K562 (cell line): ENCODE data around the gene CDC5L. TPM values are rescaled to one million over a fixed set of nuclear protein-coding genes. Genes with fewer than 3 reads are reported as not detected.

Experiments used
- ATAC-seq: fragments of 200-7000 bp; cut with Tn5 transposase; 3 replicates; pipeline ENCODE4 v1.9.1; 2020; ENCODE audit warnings: moderate library complexity
- BruUV-seq: library from RNA; stranded (reverse); fragments of 400-500 nt; replicated peaks from 2 replicates; lab custom pipeline; 2021; lab: Mats Ljungman, UMichigan
- CTCF ChIA-PET: fragments of 300-600 bp; formaldehyde crosslinking; extraction: SDS; loops from one replicate; lab custom pipeline; 2021; ENCODE audit warnings: low intra/inter-chr PET ratio; lab: Yijun Ruan, JAX
- POLR2A ChIA-PET: fragments of 300-600, 350-650 bp; sonication (Branson Sonifier 250); formaldehyde crosslinking; extraction: SDS; loops from one replicate; lab custom pipeline; 2021; ENCODE audit warnings: antibody characterized with exemption, inconsistent platforms; lab: Yijun Ruan, JAX
- DNase-seq, 4 experiments: peaks; one replicate each; pipeline versions ENCODE4 v3.0.0 to v3.0.0-alpha.2; 2011 to 2018; ENCODE audit warnings: low spot score in 3 of 4, mixed read lengths in 3 of 4; ENCODE audit errors: extremely low read depth in 1 of 4
- FAIRE-seq: peaks from 2 replicates; lab custom pipeline; 2011; peaks lifted over from hg19 to GRCh38; lab: Jason Lieb, UNC
- H2AFZ ChIP-seq: 2 replicates; pipeline ENCODE4 v1.6.0; 2011; ENCODE audit warnings: low read depth, low read length, control low read depth, inconsistent platforms
- H3K27ac ChIP-seq: fragments of 200-600 bp; 3 replicates; pipeline ENCODE4 v1.8.0; 2011; ENCODE audit warnings: low read depth, mild to moderate bottlenecking, control low read depth, inconsistent platforms, low read length, moderate library complexity, mixed read lengths; ENCODE audit errors: extremely low read depth
- H3K27me3 ChIP-seq, 2 experiments: fragments of 300-600 bp in 1 of 2; 2 replicates in 1 of 2; 3 replicates in 1 of 2; pipeline versions ENCODE4 v1.6.0 to v1.8.0; 2011; ENCODE audit warnings: inconsistent platforms in 2 of 2, low read length in 2 of 2, mild to moderate bottlenecking in 1 of 2, mixed read lengths in 1 of 2, moderate library complexity in 1 of 2; ENCODE audit not compliant: control insufficient read depth in 2 of 2, insufficient read depth in 2 of 2
- H3K36me3 ChIP-seq: fragments of 300-600 bp; 3 replicates; pipeline ENCODE4 v1.8.0; 2011; ENCODE audit warnings: mild to moderate bottlenecking, low read length, inconsistent platforms; ENCODE audit not compliant: control insufficient read depth, insufficient read depth
- H3K4me1 ChIP-seq, 2 experiments: fragments of 200-600 bp in 1 of 2; replicated peaks in 1 of 2; 2 replicates in 1 of 2; 3 replicates in 1 of 2; pipeline versions ENCODE4 v1.5.1 to v1.8.0; 2011; ENCODE audit warnings: inconsistent platforms in 2 of 2, low read length in 2 of 2, mild to moderate bottlenecking in 1 of 2, mixed read lengths in 1 of 2, moderate library complexity in 1 of 2; ENCODE audit not compliant: control insufficient read depth in 2 of 2, insufficient read depth in 2 of 2
- H3K4me2 ChIP-seq: 2 replicates; pipeline ENCODE4 v1.6.1; 2011; ENCODE audit warnings: low read length, control low read depth, inconsistent platforms, mixed read lengths; ENCODE audit not compliant: insufficient read depth
- H3K4me3 ChIP-seq: fragments of 200-600 bp; sonication (generic), shearing (Covaris generic); 2 replicates; pipeline ENCODE4 v1.5.1; 2016; ENCODE audit warnings: control low read depth, inconsistent platforms
- H3K79me2 ChIP-seq: fragments of 200-600 bp; 3 replicates; pipeline ENCODE4 v1.8.0; 2011; ENCODE audit warnings: low read length, inconsistent platforms; ENCODE audit not compliant: control insufficient read depth, insufficient read depth
- H3K9ac ChIP-seq, 2 experiments: 2 replicates each; pipeline versions ENCODE4 v1.6.0 to v1.6.1; 2011; ENCODE audit warnings: low read depth in 2 of 2, low read length in 2 of 2, control low read depth in 1 of 2, inconsistent platforms in 1 of 2, mild to moderate bottlenecking in 1 of 2, mixed read lengths in 1 of 2; ENCODE audit not compliant: insufficient read depth in 1 of 2
- H3K9me1 ChIP-seq: one replicate; pipeline ENCODE4 v1.6.0; 2011; ENCODE audit warnings: inconsistent platforms, mild to moderate bottlenecking, low read length, moderate library complexity; ENCODE audit not compliant: control insufficient read depth, insufficient read depth
- H3K9me3 ChIP-seq: replicated peaks from 2 replicates; pipeline ENCODE4 v1.5.1; 2011; ENCODE audit warnings: low read depth, low read length, inconsistent platforms; ENCODE audit not compliant: control insufficient read depth, insufficient read depth
- H4K20me1 ChIP-seq: replicated peaks from 2 replicates; pipeline ENCODE4 v1.6.1; 2011; ENCODE audit warnings: low read length, inconsistent platforms, mixed read lengths; ENCODE audit not compliant: control insufficient read depth, insufficient read depth
- C11orf30 ChIP-seq: fragments of 450-650 bp; IDR thresholded peaks from 2 replicates; pipeline ENCODE4 v1.6.1; 2016; ENCODE audit warnings: low read depth, mild to moderate bottlenecking
- CTCF ChIP-seq, 3 experiments: IDR thresholded peaks in 2 of 3; conservative IDR thresholded peaks in 1 of 3; 2 replicates each; pipeline ENCODE4 v1.5.1; 2011 to 2012; ENCODE audit warnings: low read length in 3 of 3, mild to moderate bottlenecking in 3 of 3, control low read depth in 2 of 3, improper control_type of control experiment in 1 of 3, inconsistent platforms in 1 of 3, low read depth in 1 of 3, mixed read lengths in 1 of 3, moderate library complexity in 1 of 3; ENCODE audit not compliant: insufficient read depth in 2 of 3
- EGR1 ChIP-seq: fragments of 450-650 bp; conservative IDR thresholded peaks from 2 replicates; pipeline ENCODE4 v1.6.1; 2017; ENCODE audit warnings: mild to moderate bottlenecking
- HEY1 ChIP-seq: fragments of 250-450 bp; sonication (Bioruptor Pico); IDR thresholded peaks from 2 replicates; pipeline ENCODE4 v1.5.0; 2020; ENCODE audit warnings: mild to moderate bottlenecking, moderate library complexity, borderline replicate concordance
- RBM22 ChIP-seq: fragments of 200-400 bp; formaldehyde crosslinking; IDR thresholded peaks from 2 replicates; pipeline ENCODE4 v1.6.1; 2018; ENCODE audit warnings: low read length, low read depth; ENCODE audit not compliant: poor library complexity, severe bottlenecking
- ZBTB2 ChIP-seq: fragments of 450-650 bp; IDR thresholded peaks from 2 replicates; pipeline ENCODE4 v1.6.1; 2016; ENCODE audit warnings: antibody characterized with exemption
- ZNF316 ChIP-seq: fragments of 450-650 bp; IDR thresholded peaks from 2 replicates; pipeline ENCODE4 v1.6.1; 2016
- ZNF384 ChIP-seq: IDR thresholded peaks from 2 replicates; pipeline ENCODE4 v1.6.1; 2012; ENCODE audit warnings: low read depth, low read length, improper control_type of control experiment
- WGBS: fragments of 100-300 bp; shearing (Covaris generic); methylation state at CpG from one replicate; pipeline ENCODE4 v1.1.6; 2016; ENCODE audit warnings: low coverage, mixed read lengths; ENCODE audit not compliant: insufficient coverage; ENCODE audit errors: missing lambda C conversion rate; 5-methylcytosine and 5-hydroxymethylcytosine counted together
- in situ Hi-C: fragments of 300-500 bp; cut with MboI; formaldehyde crosslinking; loops from 4 replicates; pipeline ENCODE4 v1.15.0; 2018; ENCODE audit warnings: inconsistent platforms, mixed read lengths
- intact Hi-C: fragments of 100-400 bp; cut with micrococcal nuclease; formaldehyde crosslinking; loops from 2 replicates; pipeline ENCODE4 v1.14.2; 2022
- polyA plus RNA-seq, 8 experiments: library from polyadenylated mRNA; depleted of rRNA in 4 of 8; stranded (reverse) in 5 of 8; unstranded in 3 of 8; fragments of >200 nt; fragmentation: Nextera tagmentation in 2 of 8; fragmentation: Illumina TruSeq in 1 of 8; extraction: Ambion mirVana in 2 of 8; extraction: Trizol in 1 of 8; gene quantifications; 2 replicates each; pipeline versions ENCODE4 v1.2.1 to v1.2.3, GENCODE V29; 2011 to 2014; ENCODE audit warnings: inconsistent platforms in 1 of 8, missing spikeins in 1 of 8
- total RNA-seq, 7 experiments: library from RNA; depleted of rRNA in 6 of 7; stranded (reverse); fragments of >200 nt in 6 of 7; fragmentation: Illumina TruSeq in 2 of 7; extraction: Trizol in 2 of 7; gene quantifications; 2 replicates each; pipeline versions ENCODE4 v1.2.1 to v1.2.3, GENCODE V29; 2011 to 2021; ENCODE audit warnings: low replicate concordance in 1 of 7
- TF ChIP-seq, protein P1 (sequence below): sonication (generic); formaldehyde crosslinking; IDR thresholded peaks from 2 replicates; pipeline ENCODE4 v1.8.0; 2022; ENCODE audit warnings: missing genetic modification reagents, mild to moderate bottlenecking, moderate library complexity, borderline replicate concordance
- TF ChIP-seq, protein P2 (sequence below): sonication (generic); formaldehyde crosslinking; IDR thresholded peaks from 2 replicates; pipeline ENCODE4 v1.8.1; 2023; ENCODE audit warnings: mild to moderate bottlenecking, missing genetic modification reagents
- TF ChIP-seq, protein P3 (sequence below), 2 experiments: IDR thresholded peaks; 2 replicates each; pipeline ENCODE4 v1.6.1; 2011; ENCODE audit warnings: borderline replicate concordance in 1 of 2, control low read depth in 1 of 2, low read depth in 1 of 2, low read length in 1 of 2, mild to moderate bottlenecking in 1 of 2, mixed read lengths in 1 of 2, moderate library complexity in 1 of 2; ENCODE audit not compliant: insufficient read depth in 1 of 2, insufficient read length in 1 of 2, poor library complexity in 1 of 2, severe bottlenecking in 1 of 2; ENCODE audit errors: extremely low read depth in 1 of 2

The CDC5L gene
- total and polyA plus RNA-seq, 9 of the 15 experiments (the other 6 are each of a cell fraction or from before 2014, with no cell fraction given) = 22.3 to 44.2 (median 30.8) TPM

DNA sequence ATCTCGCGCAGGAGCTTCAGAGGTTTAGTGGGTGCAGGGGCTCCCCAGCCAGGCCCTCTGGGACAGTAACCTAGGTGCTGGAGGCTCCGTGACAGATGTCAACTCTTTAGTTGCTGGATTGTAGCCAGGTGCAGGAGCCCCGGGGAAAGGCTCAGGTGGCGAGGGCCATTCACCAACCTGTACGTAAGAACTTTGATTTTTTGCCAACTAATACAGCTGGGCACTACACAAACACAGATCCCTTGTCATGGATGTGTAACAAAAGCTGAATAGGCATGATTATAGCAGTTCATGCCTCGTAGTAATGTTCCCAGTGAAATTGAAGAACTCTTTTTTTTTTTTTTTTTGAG is 82.6 kb downstream of the CDC5L start:
- H3K36me3 ChIP-seq = no peaks in the 10 kb centered on the region
- no peaks in the 10 kb centered on the region for H3K9me1 ChIP-seq
- POLR2A ChIA-PET = interaction anchor here (0.6 to 1.4 kb wide), 5 partner anchors 10 to 908 kb away, joined by 3 to 5 read pairs (median 3); partner anchors contain the start of gene SUPT3H
- no peak for DNase-seq
- 48% methylated on average over 7 of the region's 7 CpGs for WGBS
- H3K9me3 ChIP-seq = no peaks in the 10 kb centered on the region
- TF ChIP-seq CTCF (IDR thresholded peaks at IDR 0.05 in 2 of 3, conservative IDR thresholded peaks at IDR 0.05 in 1 of 3; ENCODE audit: insufficient read depth in 2 of 3, low read depth in 1 of 3, low read length in 3 of 3) (peak in 1 of 3 experiments; percentile 46; a peak in 1 of 6 replicates), EGR1 (no peak), ZBTB2 (0 out of 2 replicates have a peak, but pooled peaks have one; percentile 3), ZNF316 (peak; percentile 43; the same call in 1 of the 2 replicates), HEY1 (CRISPR knock-in tag) (no peak), C11orf30 (peak; percentile 16; the same call in 1 of the 2 replicates), ZNF384 (no peak), RBM22 (no peak)
- TF ChIP-seq, protein P1, sequence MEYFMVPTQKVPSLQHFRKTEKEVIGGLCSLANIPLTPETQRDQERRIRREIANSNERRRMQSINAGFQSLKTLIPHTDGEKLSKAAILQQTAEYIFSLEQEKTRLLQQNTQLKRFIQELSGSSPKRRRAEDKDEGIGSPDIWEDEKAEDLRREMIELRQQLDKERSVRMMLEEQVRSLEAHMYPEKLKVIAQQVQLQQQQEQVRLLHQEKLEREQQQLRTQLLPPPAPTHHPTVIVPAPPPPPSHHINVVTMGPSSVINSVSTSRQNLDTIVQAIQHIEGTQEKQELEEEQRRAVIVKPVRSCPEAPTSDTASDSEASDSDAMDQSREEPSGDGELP (CRISPR knock-in tag) = 0 out of 2 replicates have a peak, but pooled peaks have one; percentile 9
- TF ChIP-seq, protein P2, sequence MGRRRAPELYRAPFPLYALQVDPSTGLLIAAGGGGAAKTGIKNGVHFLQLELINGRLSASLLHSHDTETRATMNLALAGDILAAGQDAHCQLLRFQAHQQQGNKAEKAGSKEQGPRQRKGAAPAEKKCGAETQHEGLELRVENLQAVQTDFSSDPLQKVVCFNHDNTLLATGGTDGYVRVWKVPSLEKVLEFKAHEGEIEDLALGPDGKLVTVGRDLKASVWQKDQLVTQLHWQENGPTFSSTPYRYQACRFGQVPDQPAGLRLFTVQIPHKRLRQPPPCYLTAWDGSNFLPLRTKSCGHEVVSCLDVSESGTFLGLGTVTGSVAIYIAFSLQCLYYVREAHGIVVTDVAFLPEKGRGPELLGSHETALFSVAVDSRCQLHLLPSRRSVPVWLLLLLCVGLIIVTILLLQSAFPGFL (CRISPR knock-in tag) = peak; percentile 5; the same call in 1 of the 2 replicates
- TF ChIP-seq, protein P3, sequence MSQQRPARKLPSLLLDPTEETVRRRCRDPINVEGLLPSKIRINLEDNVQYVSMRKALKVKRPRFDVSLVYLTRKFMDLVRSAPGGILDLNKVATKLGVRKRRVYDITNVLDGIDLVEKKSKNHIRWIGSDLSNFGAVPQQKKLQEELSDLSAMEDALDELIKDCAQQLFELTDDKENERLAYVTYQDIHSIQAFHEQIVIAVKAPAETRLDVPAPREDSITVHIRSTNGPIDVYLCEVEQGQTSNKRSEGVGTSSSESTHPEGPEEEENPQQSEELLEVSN (IDR thresholded peaks at IDR 0.05; ENCODE audit: borderline replicate concordance in 1 of 2, extremely low read depth in 1 of 2, insufficient read depth in 1 of 2, insufficient read length in 1 of 2, low read depth in 1 of 2, low read length in 1 of 2, poor library complexity in 1 of 2, severe bottlenecking in 1 of 2) = peak in 1 of 2 experiments; percentile 5
- TF ChIP-seq, all 486 proteins: peak for 7
- H3K4me2 ChIP-seq = no peak overlapping the region
- ATAC-seq = no peak
- peaks cover 25 to 37% of the 10 kb centered on the region in 2 experiments; a peak in 4 of 5 replicates for H3K4me1 ChIP-seq
- CTCF ChIA-PET = interaction anchor here (0.6 to 1.3 kb wide), 3 partner anchors 24 to 1450 kb away, joined by 3 to 6 read pairs (median 3); no protein-coding TSS in a partner anchor
- H4K20me1 ChIP-seq = no peaks in the 10 kb centered on the region
- H3K27ac ChIP-seq = no peak overlapping the region
- intact Hi-C loops (loop anchor here (5.0 to 10.0 kb wide), 2 partner anchors 95 to 907 kb away; partner anchors contain the start of gene SUPT3H), in situ Hi-C loops (loop anchor here (10.0 kb wide), 2 partner anchors 175 to 1445 kb away; no protein-coding TSS in a partner anchor)
- FAIRE-seq = no peak
- H3K79me2 ChIP-seq = no peaks in the 10 kb centered on the region
- H3K9ac ChIP-seq = peak overlapping the region in 1 of 2 experiments; percentile 81; a peak in 1 of 4 replicates
- peak overlapping the region; percentile 73 for H2AFZ ChIP-seq
- no peaks in the 10 kb centered on the region for H3K27me3 ChIP-seq
- no TSS peak for BruUV-seq
- no peak overlapping the region for H3K4me3 ChIP-seq
